Measurements from ENCODE around the gene ADPRM. TPM values are rescaled to one million over a fixed set of nuclear protein-coding genes. Genes with fewer than 3 reads are reported as not detected.

ADPRM gene
- total and polyA plus RNA-seq, 8 donors, result 4.1 to 6.9 (median 4.6) TPM

- intact Hi-C loops (cut with DNase I), result loop anchor here in 1 of 3 donors (10.0 kb wide), 1 partner anchor 193 kb away; no protein-coding TSS in a partner anchor
- H3K27me3 ChIP-seq, result no peaks in the 10 kb centered on the region
- 71 to 84% methylated on average over 9 of the region's 9 CpGs for WGBS, 2 donors
- no peak for ATAC-seq
- no peak overlapping the region for H3K4me3 ChIP-seq
- DNase-seq, result no peak
- H3K4me1 ChIP-seq, result no peaks in the 10 kb centered on the region
- TF ChIP-seq, protein P1, sequence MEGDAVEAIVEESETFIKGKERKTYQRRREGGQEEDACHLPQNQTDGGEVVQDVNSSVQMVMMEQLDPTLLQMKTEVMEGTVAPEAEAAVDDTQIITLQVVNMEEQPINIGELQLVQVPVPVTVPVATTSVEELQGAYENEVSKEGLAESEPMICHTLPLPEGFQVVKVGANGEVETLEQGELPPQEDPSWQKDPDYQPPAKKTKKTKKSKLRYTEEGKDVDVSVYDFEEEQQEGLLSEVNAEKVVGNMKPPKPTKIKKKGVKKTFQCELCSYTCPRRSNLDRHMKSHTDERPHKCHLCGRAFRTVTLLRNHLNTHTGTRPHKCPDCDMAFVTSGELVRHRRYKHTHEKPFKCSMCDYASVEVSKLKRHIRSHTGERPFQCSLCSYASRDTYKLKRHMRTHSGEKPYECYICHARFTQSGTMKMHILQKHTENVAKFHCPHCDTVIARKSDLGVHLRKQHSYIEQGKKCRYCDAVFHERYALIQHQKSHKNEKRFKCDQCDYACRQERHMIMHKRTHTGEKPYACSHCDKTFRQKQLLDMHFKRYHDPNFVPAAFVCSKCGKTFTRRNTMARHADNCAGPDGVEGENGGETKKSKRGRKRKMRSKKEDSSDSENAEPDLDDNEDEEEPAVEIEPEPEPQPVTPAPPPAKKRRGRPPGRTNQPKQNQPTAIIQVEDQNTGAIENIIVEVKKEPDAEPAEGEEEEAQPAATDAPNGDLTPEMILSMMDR (IDR thresholded peaks at IDR 0.05), result no peak
- no peak for FAIRE-seq
- no peaks in the 10 kb centered on the region for H3K9me3 ChIP-seq
- no peaks in the 10 kb centered on the region for H3K36me3 ChIP-seq
- H3K27ac ChIP-seq, result no peak overlapping the region
Observed at GRCh38 chr17:10651927-10652326, 45.5 kb upstream of the ADPRM start.

- Histone ChIP-seq H3K27ac (no peak overlapping the region), H3K4me3 (no peak overlapping the region), H3K27me3 (no peaks in the 10 kb centered on the region), H3K36me3 (no peaks in the 10 kb centered on the region), H3K4me1 (no peaks in the 10 kb centered on the region), H3K9me3 (no peaks in the 10 kb centered on the region)
- TF ChIP-seq, protein P1 (IDR thresholded peaks at IDR 0.05), result no peak
- peak in 2 of 4 donors; percentile 27 to 44 for ATAC-seq
- WGBS, 2 donors, result 75 to 80% methylated on average over 11 of the region's 11 CpGs
- FAIRE-seq, result no peak
- intact Hi-C loops (cut with DNase I), result loop anchor here in 1 of 3 donors (10.0 kb wide), 1 partner anchor 192 kb away; no protein-coding TSS in a partner anchor
- no peak for DNase-seq
Observed at GRCh38 chr17:10652984-10653659, 44.3 kb upstream of the ADPRM start.

DNA sequence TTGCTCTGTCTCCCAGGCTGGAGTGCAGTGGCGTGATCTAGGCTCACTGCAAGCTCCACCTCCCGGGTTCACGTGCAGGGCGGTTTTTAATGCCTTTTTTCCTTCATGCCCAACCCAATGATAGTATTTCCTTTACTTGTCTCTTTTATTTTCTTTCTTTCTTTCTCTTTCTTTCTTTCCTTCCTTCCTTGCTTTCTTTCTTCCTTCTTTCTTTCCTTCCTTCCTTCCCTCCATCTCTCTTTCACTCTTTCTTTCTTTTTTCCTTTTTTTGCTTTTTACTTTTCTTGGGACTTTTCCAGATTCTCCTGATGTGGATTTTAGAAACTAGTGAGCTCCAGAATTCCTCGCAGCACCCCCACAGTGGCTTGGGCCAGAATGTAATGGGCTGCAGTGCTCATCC, 43.4 kb upstream of the ADPRM start:
- Histone ChIP-seq H3K4me1 (no peaks in the 10 kb centered on the region), H3K9me3 (no peaks in the 10 kb centered on the region), H3K36me3 (no peaks in the 10 kb centered on the region), H3K27me3 (no peaks in the 10 kb centered on the region), H3K4me3 (no peak overlapping the region), H3K27ac (no peak overlapping the region)
- intact Hi-C loops (cut with DNase I), result loop anchor here in 1 of 3 donors (10.0 kb wide), 1 partner anchor 191 kb away; no protein-coding TSS in a partner anchor
- 69 to 82% methylated on average over 5 of the region's 5 CpGs for WGBS, 2 donors
- TF ChIP-seq, protein P1 (IDR thresholded peaks at IDR 0.05), result no peak
- DNase-seq (no peak), ATAC-seq (no peak), FAIRE-seq (no peak)

DNA sequence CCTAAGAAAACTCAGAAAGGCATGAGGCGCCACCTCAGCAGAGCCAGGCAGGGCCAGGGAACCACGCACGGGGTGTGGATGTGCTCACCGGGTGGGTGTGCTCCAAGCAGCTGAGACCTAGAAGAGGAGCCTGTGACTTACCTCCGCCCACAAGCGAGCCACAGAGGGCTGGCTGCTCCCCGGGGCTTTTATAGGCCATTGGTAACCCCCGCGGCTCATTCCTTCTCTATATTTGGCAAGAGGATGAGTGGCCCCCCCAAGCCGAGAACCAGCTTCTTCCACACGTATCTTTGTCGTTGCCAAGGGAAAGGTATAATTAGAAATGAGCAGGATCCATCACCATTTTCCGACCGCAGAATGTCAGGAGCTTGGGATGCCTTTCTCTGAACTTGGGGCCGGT, 40.2 kb upstream of the ADPRM start, which contains the start of gene MYH3:
Gene MYH3 (minus strand): TSS at position 162 of the 400 bp plus-strand sequence. CDS start 2,245 bp downstream, outside the sequence.
- FAIRE-seq, result no peak
- H3K36me3 ChIP-seq, result no peaks in the 10 kb centered on the region

More for the DNA sequence above, 40.2 kb upstream of the ADPRM start, which contains the start of gene MYH3:
- 88 to 90% methylated on average over 15 of the region's 15 CpGs for WGBS, 2 donors
- ATAC-seq (no peak), DNase-seq (no peak)
- Histone ChIP-seq H3K4me1 (no peaks in the 10 kb centered on the region), H3K27me3 (no peaks in the 10 kb centered on the region), H3K4me3 (no peak within 1 kb of the TSS), H3K9me3 (no peaks in the 10 kb centered on the region), H3K27ac (no peak within 1 kb of the TSS)
- intact Hi-C loops (cut with DNase I), result loop anchor here in 1 of 3 donors (10.0 kb wide), 1 partner anchor 188 kb away; no protein-coding TSS in a partner anchor
- TF ChIP-seq, protein P1 (IDR thresholded peaks at IDR 0.05), result no peak
